HL-60 (cell line): ENCODE data around the gene BCAS3.

Experiments
- DNase-seq, 2 experiments: peaks; one replicate each; pipeline ENCODE4 v3.0.0-alpha.2; 2010 to 2020; ENCODE audit warnings: low read depth in 1 of 2, low spot score in 1 of 2
- H3K27ac ChIP-seq: fragments of 250-450 bp; sonication (Bioruptor Pico); replicated peaks from 2 replicates; pipeline ENCODE4 v1.5.1; 2020; ENCODE audit warnings: mild to moderate bottlenecking, moderate library complexity
- H3K27me3 ChIP-seq: fragments of 250-450 bp; sonication (Bioruptor Pico); 2 replicates; pipeline ENCODE4 v1.5.1; 2021; ENCODE audit warnings: mild to moderate bottlenecking, moderate library complexity; ENCODE audit not compliant: insufficient read depth, poor library complexity, severe bottlenecking
- H3K4me3 ChIP-seq: replicated peaks from 2 replicates; pipeline ENCODE4 v1.5.1; 2011; ENCODE audit warnings: mild to moderate bottlenecking, control low read depth, low read length; ENCODE audit not compliant: insufficient read depth
- GABPA ChIP-seq: IDR thresholded peaks from 2 replicates; pipeline ENCODE4 v1.6.1; 2012; ENCODE audit warnings: low read depth
- POLR2AphosphoS5 ChIP-seq: IDR thresholded peaks from 2 replicates; pipeline ENCODE4 v1.6.1; 2012; ENCODE audit warnings: low read depth
- SPI1 ChIP-seq: IDR thresholded peaks from 2 replicates; pipeline ENCODE4 v1.6.1; 2012; ENCODE audit warnings: low read depth, mild to moderate bottlenecking, borderline replicate concordance
- TF ChIP-seq, protein P1 (sequence below): IDR thresholded peaks from 2 replicates; pipeline ENCODE4 v1.6.1; 2012; ENCODE audit warnings: low read depth; ENCODE audit not compliant: insufficient replicate concordance
- TF ChIP-seq, protein P2 (sequence below): IDR thresholded peaks from one replicate; pipeline ENCODE4 v1.5.1; 2011; ENCODE audit warnings: low read length, control low read depth, inconsistent platforms; ENCODE audit not compliant: insufficient read depth

The BCAS3 gene

DNA sequence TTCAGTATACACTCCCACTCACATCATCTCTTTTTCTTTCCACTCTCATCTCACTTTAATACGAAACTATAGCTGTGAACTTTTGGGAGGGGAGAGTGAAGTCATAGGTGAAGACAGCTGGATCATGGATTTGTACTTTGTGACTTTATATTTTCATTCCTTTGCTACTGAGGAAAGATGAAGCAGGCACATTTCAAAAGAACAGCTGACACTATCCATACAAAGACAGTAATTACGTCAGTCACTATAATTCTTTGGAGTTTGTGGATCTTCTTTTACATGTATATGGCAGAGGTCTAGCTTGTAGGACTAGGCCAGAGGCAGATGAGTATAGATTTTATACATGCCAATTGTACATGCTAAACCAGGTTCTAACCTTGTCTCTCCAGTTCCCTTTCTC lies 346.3 kb downstream of the BCAS3 start:
- DNase-seq, result no peak
- no peaks in the 10 kb centered on the region for H3K27me3 ChIP-seq
- no peak for TF ChIP-seq POLR2AphosphoS5
- TF ChIP-seq SPI1, result no peak
- TF ChIP-seq GABPA, result no peak
- TF ChIP-seq, protein P1, sequence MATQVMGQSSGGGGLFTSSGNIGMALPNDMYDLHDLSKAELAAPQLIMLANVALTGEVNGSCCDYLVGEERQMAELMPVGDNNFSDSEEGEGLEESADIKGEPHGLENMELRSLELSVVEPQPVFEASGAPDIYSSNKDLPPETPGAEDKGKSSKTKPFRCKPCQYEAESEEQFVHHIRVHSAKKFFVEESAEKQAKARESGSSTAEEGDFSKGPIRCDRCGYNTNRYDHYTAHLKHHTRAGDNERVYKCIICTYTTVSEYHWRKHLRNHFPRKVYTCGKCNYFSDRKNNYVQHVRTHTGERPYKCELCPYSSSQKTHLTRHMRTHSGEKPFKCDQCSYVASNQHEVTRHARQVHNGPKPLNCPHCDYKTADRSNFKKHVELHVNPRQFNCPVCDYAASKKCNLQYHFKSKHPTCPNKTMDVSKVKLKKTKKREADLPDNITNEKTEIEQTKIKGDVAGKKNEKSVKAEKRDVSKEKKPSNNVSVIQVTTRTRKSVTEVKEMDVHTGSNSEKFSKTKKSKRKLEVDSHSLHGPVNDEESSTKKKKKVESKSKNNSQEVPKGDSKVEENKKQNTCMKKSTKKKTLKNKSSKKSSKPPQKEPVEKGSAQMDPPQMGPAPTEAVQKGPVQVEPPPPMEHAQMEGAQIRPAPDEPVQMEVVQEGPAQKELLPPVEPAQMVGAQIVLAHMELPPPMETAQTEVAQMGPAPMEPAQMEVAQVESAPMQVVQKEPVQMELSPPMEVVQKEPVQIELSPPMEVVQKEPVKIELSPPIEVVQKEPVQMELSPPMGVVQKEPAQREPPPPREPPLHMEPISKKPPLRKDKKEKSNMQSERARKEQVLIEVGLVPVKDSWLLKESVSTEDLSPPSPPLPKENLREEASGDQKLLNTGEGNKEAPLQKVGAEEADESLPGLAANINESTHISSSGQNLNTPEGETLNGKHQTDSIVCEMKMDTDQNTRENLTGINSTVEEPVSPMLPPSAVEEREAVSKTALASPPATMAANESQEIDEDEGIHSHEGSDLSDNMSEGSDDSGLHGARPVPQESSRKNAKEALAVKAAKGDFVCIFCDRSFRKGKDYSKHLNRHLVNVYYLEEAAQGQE, result no peak
- TF ChIP-seq, protein P2, sequence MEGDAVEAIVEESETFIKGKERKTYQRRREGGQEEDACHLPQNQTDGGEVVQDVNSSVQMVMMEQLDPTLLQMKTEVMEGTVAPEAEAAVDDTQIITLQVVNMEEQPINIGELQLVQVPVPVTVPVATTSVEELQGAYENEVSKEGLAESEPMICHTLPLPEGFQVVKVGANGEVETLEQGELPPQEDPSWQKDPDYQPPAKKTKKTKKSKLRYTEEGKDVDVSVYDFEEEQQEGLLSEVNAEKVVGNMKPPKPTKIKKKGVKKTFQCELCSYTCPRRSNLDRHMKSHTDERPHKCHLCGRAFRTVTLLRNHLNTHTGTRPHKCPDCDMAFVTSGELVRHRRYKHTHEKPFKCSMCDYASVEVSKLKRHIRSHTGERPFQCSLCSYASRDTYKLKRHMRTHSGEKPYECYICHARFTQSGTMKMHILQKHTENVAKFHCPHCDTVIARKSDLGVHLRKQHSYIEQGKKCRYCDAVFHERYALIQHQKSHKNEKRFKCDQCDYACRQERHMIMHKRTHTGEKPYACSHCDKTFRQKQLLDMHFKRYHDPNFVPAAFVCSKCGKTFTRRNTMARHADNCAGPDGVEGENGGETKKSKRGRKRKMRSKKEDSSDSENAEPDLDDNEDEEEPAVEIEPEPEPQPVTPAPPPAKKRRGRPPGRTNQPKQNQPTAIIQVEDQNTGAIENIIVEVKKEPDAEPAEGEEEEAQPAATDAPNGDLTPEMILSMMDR, result no peak
- H3K4me3 ChIP-seq, result no peak overlapping the region
- H3K27ac ChIP-seq, result no peak overlapping the region

DNA sequence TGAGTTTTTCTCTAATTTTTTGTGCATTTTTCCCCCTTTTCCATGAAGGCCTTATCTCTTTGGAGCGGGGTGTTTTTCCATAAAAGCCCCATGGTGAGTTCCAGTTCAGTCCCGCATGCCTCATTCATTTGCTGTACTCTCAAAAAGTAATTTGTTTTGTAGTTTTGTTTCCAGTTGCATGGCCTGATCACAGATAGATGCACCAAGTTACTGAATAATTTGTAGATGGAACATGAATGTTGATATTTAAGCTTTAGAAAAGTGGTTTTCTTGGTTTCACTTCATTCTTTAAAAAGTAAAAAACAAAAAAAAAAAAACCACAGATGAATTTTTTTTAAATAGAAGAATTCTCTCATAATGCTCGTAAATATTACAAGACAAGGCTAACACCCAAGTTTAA lies 349.2 kb downstream of the BCAS3 start:
- TF ChIP-seq, protein P2, result no peak
- TF ChIP-seq SPI1, result no peak
- TF ChIP-seq, protein P1, result no peak
- TF ChIP-seq POLR2AphosphoS5, result no peak
- TF ChIP-seq GABPA, result no peak
- DNase-seq, result no peak
- H3K27me3 ChIP-seq, result no peaks in the 10 kb centered on the region
- no peak overlapping the region for H3K27ac ChIP-seq
- no peak overlapping the region for H3K4me3 ChIP-seq

DNA sequence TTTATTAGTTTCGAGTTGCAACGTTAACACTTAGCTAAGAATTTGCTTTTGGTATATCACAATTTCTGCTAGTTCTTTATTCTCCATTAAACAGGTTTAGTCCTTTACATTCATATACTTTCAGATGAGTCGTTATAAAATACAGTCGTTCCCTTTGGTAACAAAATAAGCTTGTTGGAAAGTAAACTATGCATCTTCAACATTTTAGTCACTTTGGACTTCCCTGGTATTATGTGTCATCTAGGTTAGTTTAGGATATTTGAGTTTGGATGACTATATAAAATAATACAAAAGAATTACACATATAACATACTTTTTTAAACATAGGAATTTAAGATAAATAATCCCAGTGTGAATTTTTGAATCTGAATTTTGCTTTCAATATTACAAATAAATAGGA lies 351.5 kb downstream of the BCAS3 start:
- no peaks in the 10 kb centered on the region for H3K27me3 ChIP-seq
- H3K27ac ChIP-seq, result no peak overlapping the region
- TF ChIP-seq, protein P1, result no peak
- TF ChIP-seq POLR2AphosphoS5, result no peak
- TF ChIP-seq, protein P2, result no peak
- TF ChIP-seq SPI1, result no peak
- no peak for TF ChIP-seq GABPA
- DNase-seq, result no peak
- H3K4me3 ChIP-seq, result no peak overlapping the region
